ENCODE results near the gene DEGS2.

The DEGS2 gene

GRCh38 chr14:100130521-100130920 is 28.9 kb downstream of the DEGS2 start:
- DNase-seq, result no peak

GRCh38 chr14:100129161-100129589 is 30.3 kb downstream of the DEGS2 start:
- no peak for DNase-seq

- no peak for DNase-seq
These were observed 30.8 kb downstream of the DEGS2 start for GRCh38 chr14:100128688-100129087.

- no peak for DNase-seq
These were observed 31.5 kb downstream of the DEGS2 start for GRCh38 chr14:100127853-100128455.

- DNase-seq, result no peak
These were observed 33.0 kb downstream of the DEGS2 start for GRCh38 chr14:100126401-100126800.

GRCh38 chr14:100124551-100125088 is 34.8 kb downstream of the DEGS2 start:
- no peak for DNase-seq

GRCh38 chr14:100123618-100124017 is 35.8 kb downstream of the DEGS2 start:
- DNase-seq, result no peak

GRCh38 chr14:100122481-100123223 is 36.8 kb downstream of the DEGS2 start:
- no peak for DNase-seq

GRCh38 chr14:100121643-100122480 is 37.6 kb downstream of the DEGS2 start:
- no peak for DNase-seq

- DNase-seq, result no peak
These were observed 38.7 kb downstream of the DEGS2 start for GRCh38 chr14:100120522-100121269.

- DNase-seq, result no peak
These were observed 40.2 kb downstream of the DEGS2 start for GRCh38 chr14:100119251-100119650.

- no peak for DNase-seq
These were observed 40.9 kb downstream of the DEGS2 start for GRCh38 chr14:100118396-100119011.

GRCh38 chr14:100117633-100118395 is 41.6 kb downstream of the DEGS2 start:
- peak; percentile 51 for DNase-seq

GRCh38 chr14:100117026-100117425 is 42.4 kb downstream of the DEGS2 start:
- no peak for DNase-seq

GRCh38 chr14:100116134-100116533 is 43.3 kb downstream of the DEGS2 start:
- no peak for DNase-seq

- no peak for DNase-seq
These were observed 43.7 kb downstream of the DEGS2 start for GRCh38 chr14:100115726-100116125.

GRCh38 chr14:100115236-100115635 is 44.2 kb downstream of the DEGS2 start:
- no peak for DNase-seq

- DNase-seq, result no peak
These were observed 45.2 kb downstream of the DEGS2 start for GRCh38 chr14:100114109-100114765.

- no peak for DNase-seq
These were observed 47.3 kb downstream of the DEGS2 start for GRCh38 chr14:100111931-100112704.

GRCh38 chr14:100110816-100111215 is 48.6 kb downstream of the DEGS2 start:
- no peak for DNase-seq

Measured in GDM1 (cell line).